Ishikawa (cell line): Measurements from ENCODE around the gene RBMS1.

Experiments used
- EP300 ChIP-seq: IDR thresholded peaks from 2 replicates; pipeline ENCODE4 v1.6.1; 2012; ENCODE audit warnings: borderline replicate concordance
- NFIC ChIP-seq: IDR thresholded peaks from 2 replicates; pipeline ENCODE4 v1.6.1; 2012
- REST ChIP-seq: IDR thresholded peaks from 2 replicates; pipeline ENCODE4 v1.6.1; 2012; ENCODE audit warnings: low read depth, mild to moderate bottlenecking
- TEAD4 ChIP-seq: IDR thresholded peaks from 2 replicates; pipeline ENCODE4 v1.6.1; 2012
- YY1 ChIP-seq: IDR thresholded peaks from 2 replicates; pipeline ENCODE4 v1.6.1; 2012; ENCODE audit warnings: low read depth

- TF ChIP-seq REST = no peak
- no peak for TF ChIP-seq EP300
- no peak for TF ChIP-seq TEAD4
- TF ChIP-seq YY1 = no peak
- no peak for TF ChIP-seq NFIC
Observed at GRCh38 chr2:160326786-160327185, 166.8 kb downstream of the RBMS1 start.
